Motor neuron (in vitro differentiated cells): ENCODE results near the gene HM13. TPM values are rescaled to one million over a fixed set of nuclear protein-coding genes. Genes with fewer than 3 reads are reported as not detected.
"Not testable (repeated sequence)": the region's sequence is repeated elsewhere in the genome, so short reads cannot be mapped to it uniquely, and the experiment has no call there.

Source experiments
- ATAC-seq, 8 experiments: fragments of 200-7000 bp; cut with Tn5 transposase; replicated peaks in 6 of 8; 2 replicates each; pipeline ENCODE4 v1.8.0; 2021; ENCODE audit warnings: mild to moderate bottlenecking in 8 of 8, moderate library complexity in 8 of 8
- H3K27ac ChIP-seq, 2 donors: fragments of 250-450 bp; sonication (Bioruptor Pico); 2 replicates each; pipeline ENCODE4 v1.9.0; 2021; ENCODE audit warnings: antibody characterized with exemption in 2 of 2, mild to moderate bottlenecking in 2 of 2, moderate library complexity in 1 of 2
- H3K4me1 ChIP-seq, 2 donors: fragments of 250-450 bp; sonication (Bioruptor Pico); replicated peaks in 1 of 2; 2 replicates each; pipeline ENCODE4 v1.6.1; 2021; ENCODE audit warnings: antibody characterized with exemption in 2 of 2, mild to moderate bottlenecking in 2 of 2, moderate library complexity in 1 of 2
- H3K4me3 ChIP-seq, 5 donors: fragments of 250-450 bp; sonication (Bioruptor Pico); 2 replicates each; pipeline ENCODE4 v1.9.0; 2021; ENCODE audit warnings: antibody characterized with exemption in 5 of 5, mild to moderate bottlenecking in 5 of 5, moderate library complexity in 4 of 5
- WGBS, 10 experiments: fragments of 450-650 bp; shearing (Covaris generic); methylation state at CpG; one replicate each; pipeline ENCODE4 v1.0.0; 2022; 5-methylcytosine and 5-hydroxymethylcytosine counted together
- in situ Hi-C, 9 experiments: fragments of 400-800 bp; cut with MboI; loops; one replicate each; pipeline ENCODE4 v1.15.0; 2021; ENCODE audit warnings: low sequenced_read_pairs in 9 of 9, low pct_unique_long_range_greater_than_20kb in 2 of 9; ENCODE audit not compliant: unreplicated experiment in 9 of 9
- total RNA-seq, 8 experiments: library from RNA; unstranded; fragments of 300-600 nt; gene quantifications; 2 replicates each; pipeline versions ENCODE4 v1.2.3 to v1.2.4, GENCODE V29; 2022

HM13 gene
- total RNA-seq, 8 experiments from 2014 or later, result 41.7 to 148 (median 90.5) TPM

DNA sequence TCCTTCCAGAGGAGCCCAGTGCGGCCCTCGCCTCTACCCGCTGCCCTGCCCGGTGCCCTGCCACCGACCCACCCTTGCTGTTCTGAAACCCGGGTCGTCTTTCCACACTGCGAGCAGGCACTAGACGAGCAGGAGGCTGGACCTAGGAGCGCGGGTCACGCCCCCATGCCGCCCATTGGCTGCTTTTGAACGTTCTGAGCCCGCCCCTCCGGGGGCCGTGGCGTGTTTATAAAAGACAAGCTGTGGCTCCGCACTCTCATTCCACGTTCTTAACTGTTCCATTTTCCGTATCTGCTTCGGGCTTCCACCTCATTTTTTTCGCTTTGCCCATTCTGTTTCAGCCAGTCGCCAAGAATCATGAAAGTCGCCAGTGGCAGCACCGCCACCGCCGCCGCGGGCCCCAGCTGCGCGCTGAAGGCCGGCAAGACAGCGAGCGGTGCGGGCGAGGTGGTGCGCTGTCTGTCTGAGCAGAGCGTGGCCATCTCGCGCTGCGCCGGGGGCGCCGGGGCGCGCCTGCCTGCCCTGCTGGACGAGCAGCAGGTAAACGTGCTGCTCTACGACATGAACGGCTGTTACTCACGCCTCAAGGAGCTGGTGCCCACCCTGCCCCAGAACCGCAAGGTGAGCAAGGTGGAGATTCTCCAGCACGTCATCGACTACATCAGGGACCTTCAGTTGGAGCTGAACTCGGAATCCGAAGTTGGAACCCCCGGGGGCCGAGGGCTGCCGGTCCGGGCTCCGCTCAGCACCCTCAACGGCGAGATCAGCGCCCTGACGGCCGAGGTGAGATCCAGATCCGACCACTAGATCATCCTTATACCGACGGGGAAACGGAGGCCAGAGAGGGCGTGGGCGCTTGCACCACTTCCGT, 91.0 kb downstream of the HM13 start, which contains the start of gene ID1:
TSS of gene ID1 (plus strand) at position 259 of the 871 bp plus-strand sequence. CDS start at position 358, 99 bp downstream.
- 0 to 4% (median 0%) methylated on average over 1 to 9 of the region's 74 CpGs; no CpG with 5 or more reads in 4 of the 10 experiments for WGBS, 10 experiments
- ATAC-seq, result peak; percentile 38 to 80 (median 75)
- in situ Hi-C loops, result no loop called here
- H3K4me3 ChIP-seq, result peak within 1 kb of the TSS; percentile 44 to 97 (median 53)
- peaks cover 26 to 31% of the 10 kb centered on the region in 2 donors for H3K4me1 ChIP-seq
- peak within 1 kb of the TSS; percentile 20 to 73 for H3K27ac ChIP-seq

DNA sequence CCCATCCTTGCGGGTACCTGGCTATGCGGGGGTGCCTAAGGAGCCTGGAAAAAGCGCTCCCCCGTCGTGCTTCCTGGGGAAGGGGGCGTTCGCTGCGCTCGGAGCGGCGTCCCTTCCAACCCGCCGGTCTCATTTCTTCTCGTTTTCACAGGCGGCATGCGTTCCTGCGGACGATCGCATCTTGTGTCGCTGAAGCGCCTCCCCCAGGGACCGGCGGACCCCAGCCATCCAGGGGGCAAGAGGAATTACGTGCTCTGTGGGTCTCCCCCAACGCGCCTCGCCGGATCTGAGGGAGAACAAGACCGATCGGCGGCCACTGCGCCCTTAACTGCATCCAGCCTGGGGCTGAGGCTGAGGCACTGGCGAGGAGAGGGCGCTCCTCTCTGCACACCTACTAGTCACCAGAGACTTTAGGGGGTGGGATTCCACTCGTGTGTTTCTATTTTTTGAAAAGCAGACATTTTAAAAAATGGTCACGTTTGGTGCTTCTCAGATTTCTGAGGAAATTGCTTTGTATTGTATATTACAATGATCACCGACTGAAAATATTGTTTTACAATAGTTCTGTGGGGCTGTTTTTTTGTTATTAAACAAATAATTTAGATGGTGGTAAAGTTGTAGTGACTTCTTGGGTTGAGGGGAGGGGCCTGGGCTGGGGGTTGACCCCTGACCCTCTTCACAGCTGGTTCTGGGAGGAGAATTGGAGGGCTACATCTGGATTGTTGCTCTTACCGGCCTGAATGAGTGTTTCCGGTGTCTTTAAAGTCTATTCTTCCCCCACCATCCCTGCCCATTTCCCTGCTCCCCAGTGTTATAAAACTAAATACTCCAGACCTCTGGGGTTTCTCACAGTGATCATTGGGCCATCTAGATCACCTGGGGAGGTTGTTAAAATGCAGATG, 91.9 kb downstream of the HM13 start:
- peak overlapping the region; percentile 44 to 97 (median 53) for H3K4me3 ChIP-seq
- peak overlapping the region in 1 of 2 donors; percentile 73 for H3K27ac ChIP-seq
- 0 to 20% (median 4%) methylated on average over 2 to 8 of the region's 39 CpGs; no CpG with 5 or more reads in 1 of the 10 experiments for WGBS, 10 experiments
- in situ Hi-C loops, result no loop called here
- peaks cover 26 to 31% of the 10 kb centered on the region in 2 donors for H3K4me1 ChIP-seq
- peak in 4 of 8 experiments; percentile 2 to 9 (median 8) for ATAC-seq

DNA sequence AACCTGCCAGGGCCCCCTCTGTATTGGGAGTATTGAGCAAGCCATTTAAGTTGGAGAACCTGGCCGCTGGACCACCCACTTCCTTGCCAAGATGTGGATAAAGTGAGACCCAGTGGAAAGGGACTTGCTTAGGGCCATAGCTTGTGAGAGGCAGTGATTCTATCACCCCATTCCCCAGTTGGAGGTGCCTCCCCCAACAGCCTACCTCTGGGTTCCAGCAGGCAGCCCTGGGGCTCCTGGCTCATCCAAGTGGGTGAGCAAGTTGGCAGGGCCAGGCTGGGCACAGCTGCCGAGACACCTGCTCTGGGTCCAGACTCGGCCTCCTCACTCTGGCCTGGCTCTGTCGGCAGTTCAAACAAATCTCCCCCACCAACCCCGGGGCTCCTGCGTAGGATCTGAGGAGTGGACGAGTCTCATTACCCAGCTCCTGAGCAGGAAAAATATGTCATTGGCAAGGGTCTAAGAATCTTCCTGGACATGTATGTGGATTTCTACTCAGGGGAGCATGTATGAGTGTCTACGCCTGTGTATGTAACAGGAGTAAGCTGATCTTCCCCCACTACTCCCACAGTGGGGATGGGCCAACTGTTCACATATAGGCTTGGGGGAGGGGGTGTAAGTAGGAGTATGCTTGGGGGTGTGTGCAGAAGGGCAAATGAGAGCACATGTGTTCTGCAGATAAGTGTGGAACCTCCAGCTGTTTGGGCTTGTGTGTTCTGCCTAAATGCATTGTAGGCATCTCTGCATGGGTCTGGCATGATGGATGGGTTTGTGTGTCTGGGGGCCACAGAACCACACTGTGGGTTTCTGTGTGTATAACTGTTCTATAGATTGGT, 92.8 kb downstream of the HM13 start:
- Histone ChIP-seq H3K4me1 (peaks cover 26 to 31% of the 10 kb centered on the region in 2 donors), H3K27ac (no peak overlapping the region), H3K4me3 (peak overlapping the region; percentile 44 to 97 (median 53))
- ATAC-seq, result peak in 1 of 8 experiments; percentile 17
- in situ Hi-C loops, result no loop called here
- 0 to 44% (median 30%) methylated on average over 1 to 5 of the region's 8 CpGs; no CpG with 5 or more reads in 4 of the 10 experiments for WGBS, 10 experiments

DNA sequence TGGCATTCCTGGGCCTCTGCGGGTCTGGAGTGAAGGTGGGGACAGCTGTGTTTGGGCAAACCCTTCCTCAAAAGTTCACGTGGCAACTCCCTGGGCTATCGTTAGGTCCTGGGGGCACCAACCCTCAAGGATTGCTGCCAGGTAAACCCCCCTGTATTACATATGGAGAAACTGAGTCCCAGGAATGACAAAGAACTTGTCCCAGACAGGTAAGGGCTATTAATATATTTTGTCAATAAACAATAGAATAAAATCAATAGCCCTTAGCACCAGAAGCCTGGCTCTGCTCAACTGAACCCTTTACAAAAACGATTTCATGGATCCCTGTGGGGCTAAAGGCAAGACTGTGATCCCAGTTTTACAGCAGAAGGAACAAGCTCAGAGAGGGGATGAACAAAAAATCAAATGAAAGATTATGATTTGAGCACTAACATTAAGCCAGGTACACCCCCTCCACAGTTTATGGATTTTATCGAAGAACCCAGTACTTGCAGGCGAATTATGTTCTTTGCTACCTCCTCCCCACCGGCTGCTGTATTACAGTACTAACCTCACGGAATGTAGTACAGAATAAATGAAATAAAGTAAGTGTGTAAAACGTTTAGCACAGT, 93.5 kb downstream of the HM13 start:
- 10 to 72% (median 60%) methylated on average over 2 to 9 of the region's 9 CpGs; no CpG with 5 or more reads in 1 of the 10 experiments for WGBS, 10 experiments
- peaks cover 26 to 31% of the 10 kb centered on the region in 2 donors for H3K4me1 ChIP-seq
- peak in 1 of 8 experiments; percentile 0 for ATAC-seq

DNA sequence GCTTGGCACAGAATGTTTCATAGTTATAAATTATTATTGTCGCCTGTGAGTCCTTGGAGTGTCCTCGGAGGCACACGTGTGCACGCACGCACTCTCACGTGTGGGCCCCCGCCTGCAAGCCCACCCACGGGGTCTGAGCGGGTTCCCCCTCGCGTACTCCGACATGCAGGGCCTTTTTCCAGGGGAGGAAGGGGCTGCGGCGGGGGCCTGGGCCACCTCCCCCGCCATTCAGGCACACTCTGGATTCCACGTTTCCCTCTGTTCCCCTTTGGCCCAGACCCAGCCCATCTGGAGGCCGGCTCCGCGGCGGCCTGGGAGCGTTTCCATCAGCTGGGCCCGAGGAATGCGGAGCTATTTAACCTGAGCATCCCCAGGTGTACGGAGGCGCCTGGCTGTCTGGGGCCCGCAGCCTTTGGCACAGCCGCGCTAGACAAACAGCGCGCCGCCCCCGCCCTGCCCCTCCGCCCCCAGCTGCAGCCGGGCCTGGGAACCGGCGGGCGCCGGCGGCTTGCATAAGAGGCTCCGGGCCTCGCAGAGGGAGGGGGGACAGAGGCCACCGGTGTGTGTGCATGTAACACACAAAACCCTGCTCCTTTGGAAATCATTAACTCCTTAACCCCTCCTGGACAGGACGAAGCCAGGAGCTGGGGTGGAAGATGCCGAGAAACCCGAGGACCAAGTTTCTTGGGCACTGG, 94.2 kb downstream of the HM13 start:
- Histone ChIP-seq H3K4me3 (peak overlapping the region in 4 of 5 donors; percentile 7 to 22 (median 10)), H3K27ac (peak overlapping the region in 1 of 2 donors; percentile 43), H3K4me1 (peaks cover 26 to 31% of the 10 kb centered on the region in 2 donors)
- in situ Hi-C loops, result no loop called here
- ATAC-seq, result peak in 7 of 8 experiments; percentile 1 to 38 (median 24)
- 8 to 100% (median 19%) methylated on average over 1 to 7 of the region's 45 CpGs; no CpG with 5 or more reads in 4 of the 10 experiments for WGBS, 10 experiments

More for the DNA sequence above, 93.5 kb downstream of the HM13 start:
- no peak overlapping the region for H3K27ac ChIP-seq
- peak overlapping the region in 1 of 5 donors; percentile 97 for H3K4me3 ChIP-seq
- in situ Hi-C loops, result no loop called here

DNA sequence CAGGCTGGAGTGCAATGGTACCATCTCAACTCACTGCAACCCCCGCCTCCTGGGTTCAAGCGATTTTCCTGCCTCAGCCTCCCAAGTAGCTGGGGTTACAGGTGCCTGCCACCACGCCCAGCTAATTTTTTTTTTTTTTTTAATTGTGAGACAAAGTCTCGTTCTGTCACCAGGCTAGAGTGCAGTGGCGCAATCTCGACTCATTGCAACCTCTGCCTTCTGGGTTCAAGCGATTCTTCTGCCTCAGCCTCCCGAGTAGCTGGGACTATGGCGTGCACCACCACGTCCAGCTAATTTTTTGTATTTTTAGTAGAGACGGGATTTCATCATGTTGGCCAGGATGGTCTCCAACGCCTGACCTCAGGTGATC, 98.0 kb downstream of the HM13 start:
- H3K4me1 ChIP-seq, result peaks cover 16 to 18% of the 10 kb centered on the region in 2 donors
- ATAC-seq, H3K27ac ChIP-seq, H3K4me3 ChIP-seq: not testable (repeated sequence)
- whole genome bisulfite sequencing, 10 experiments, result 55 to 100% (median 95%) methylated on average over 1 to 7 of the region's 12 CpGs; no CpG with 5 or more reads in 1 of the 10 experiments
- in situ Hi-C loops, result loop anchor here in 3 of 9 experiments (10.0 kb wide), 1 partner anchor 47 kb away; no protein-coding TSS in a partner anchor

DNA sequence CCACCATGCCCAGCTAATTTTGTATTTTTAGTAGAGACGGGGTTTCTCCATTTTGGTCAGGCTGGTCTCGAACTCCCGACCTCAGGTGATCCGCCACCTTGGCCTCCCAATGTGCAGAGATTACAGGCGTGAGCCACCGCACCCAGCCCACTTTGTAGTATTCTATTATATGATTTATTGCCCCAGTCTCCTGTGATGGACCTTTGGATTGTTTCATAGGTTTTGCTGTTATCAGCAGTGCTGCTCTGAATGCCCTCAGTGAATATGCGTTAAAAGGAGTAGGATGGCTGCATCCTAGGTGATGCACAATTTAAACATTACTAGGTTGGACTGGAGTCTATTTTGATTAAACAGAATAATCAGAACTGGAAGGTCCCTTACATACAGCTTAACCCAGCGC, 101.2 kb downstream of the HM13 start:
- in situ Hi-C loops, result loop anchor here in 4 of 9 experiments (5.0 to 10.0 kb wide), 2 partner anchors 51 to 53 kb away; no protein-coding TSS in a partner anchor
- Histone ChIP-seq H3K27ac (no peak overlapping the region), H3K4me3 (no peak overlapping the region), H3K4me1 (no peaks in the 10 kb centered on the region)
- 43 to 100% (median 85%) methylated on average over 1 to 7 of the region's 8 CpGs; no CpG with 5 or more reads in 1 of the 10 experiments for WGBS, 10 experiments
- ATAC-seq, result no peak

DNA sequence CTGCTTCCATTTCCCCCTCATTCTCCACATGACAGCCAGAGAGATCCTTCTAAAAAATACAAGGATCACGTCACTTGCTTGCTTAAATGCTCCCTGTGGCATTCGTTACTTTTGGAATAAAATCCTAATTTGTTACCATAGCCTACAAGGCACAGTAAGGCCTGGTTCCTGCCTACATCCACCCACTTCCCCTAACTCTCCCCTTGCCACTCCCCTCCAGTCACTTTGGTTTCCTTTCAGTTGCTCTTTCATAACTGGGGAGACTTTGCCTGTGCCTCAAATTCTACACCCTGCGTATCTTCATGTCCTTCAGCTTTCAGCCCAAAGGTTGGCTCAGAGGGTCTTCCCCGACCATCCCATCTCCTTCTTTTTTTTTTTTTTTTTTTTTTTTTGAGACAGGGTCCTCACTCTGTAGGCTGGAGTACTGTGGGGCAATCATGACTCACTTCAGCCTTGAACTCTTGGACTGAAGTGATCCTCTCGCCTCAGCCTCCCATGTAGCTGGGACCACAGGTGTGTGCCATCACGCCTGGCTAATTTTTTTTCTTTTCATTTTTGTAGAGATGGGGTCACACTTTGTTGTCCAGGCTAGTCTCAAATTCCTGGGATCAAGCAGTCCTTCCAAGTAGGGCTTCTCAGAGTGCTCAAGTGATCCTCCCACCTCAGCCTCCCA, 103.3 kb downstream of the HM13 start:
- WGBS, 10 experiments, result 67 to 100% (median 81%) methylated on average over 1 to 6 of the region's 6 CpGs; no CpG with 5 or more reads in 1 of the 10 experiments
- no peak for ATAC-seq
- Histone ChIP-seq H3K4me3 (no peak overlapping the region), H3K4me1 (no peaks in the 10 kb centered on the region), H3K27ac (no peak overlapping the region)
- in situ Hi-C loops, result loop anchor here in 4 of 9 experiments (5.0 to 10.0 kb wide), 2 partner anchors 53 to 55 kb away; no protein-coding TSS in a partner anchor
